Measurements from ENCODE around the gene RBFOX2.

Gene RBFOX2

DNA sequence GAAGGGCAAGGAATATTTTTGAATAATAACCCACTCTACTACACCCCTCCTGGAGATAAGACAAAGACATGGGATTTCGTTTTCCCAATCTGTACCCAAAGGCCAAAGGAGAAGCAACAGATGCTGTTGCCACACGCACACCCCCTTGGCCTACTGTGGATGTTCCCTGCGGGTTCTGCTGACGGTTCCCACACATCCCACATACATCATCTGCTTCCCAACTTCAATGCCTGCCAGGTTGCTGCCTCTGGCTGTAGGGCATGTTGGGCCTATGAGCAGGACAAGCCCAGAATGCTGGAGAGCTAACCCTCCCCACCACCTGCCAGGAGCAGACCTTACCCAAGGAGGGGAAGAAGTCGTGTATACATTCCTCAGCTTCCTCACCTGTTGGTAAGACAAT, 13.6 kb upstream of the RBFOX2 start:
- no peak for TF ChIP-seq FOXM1 (IDR thresholded peaks at IDR 0.05; ENCODE audit: borderline replicate concordance, low read depth)
- no peak for TF ChIP-seq RAD21 (IDR thresholded peaks at IDR 0.05; ENCODE audit: low read depth)
- TF ChIP-seq TCF12 (IDR thresholded peaks at IDR 0.05; ENCODE audit: low read depth): no peak
- no peak for TF ChIP-seq TAF1 (IDR thresholded peaks at IDR 0.05; ENCODE audit: low read depth)
- TF ChIP-seq CEBPB (IDR thresholded peaks at IDR 0.05): no peak

DNA sequence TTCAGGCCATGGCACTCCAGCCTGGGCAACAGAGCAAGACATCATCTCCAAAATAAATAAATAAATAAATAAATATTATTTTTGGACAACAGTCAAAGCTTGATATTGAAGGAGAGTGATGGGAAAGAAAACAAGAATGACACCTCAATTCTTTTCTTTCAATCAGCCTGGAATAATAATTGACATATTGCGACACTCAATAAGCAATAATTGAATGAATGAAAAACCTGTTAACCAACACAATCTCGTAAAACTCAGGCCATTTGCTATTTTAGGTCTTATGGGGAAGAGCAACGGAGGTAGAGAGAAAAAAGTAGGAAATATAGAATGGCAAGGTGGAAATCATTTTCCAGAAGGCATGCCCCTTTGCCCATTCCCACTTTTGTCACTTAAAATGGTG, 10.5 kb upstream of the RBFOX2 start:
- TF ChIP-seq, protein P1, sequence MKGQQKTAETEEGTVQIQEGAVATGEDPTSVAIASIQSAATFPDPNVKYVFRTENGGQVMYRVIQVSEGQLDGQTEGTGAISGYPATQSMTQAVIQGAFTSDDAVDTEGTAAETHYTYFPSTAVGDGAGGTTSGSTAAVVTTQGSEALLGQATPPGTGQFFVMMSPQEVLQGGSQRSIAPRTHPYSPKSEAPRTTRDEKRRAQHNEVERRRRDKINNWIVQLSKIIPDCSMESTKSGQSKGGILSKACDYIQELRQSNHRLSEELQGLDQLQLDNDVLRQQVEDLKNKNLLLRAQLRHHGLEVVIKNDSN (IDR thresholded peaks at IDR 0.05): no peak
- 0 out of 2 replicates have a peak, but pooled peaks have one; percentile 27 for TF ChIP-seq CEBPB (IDR thresholded peaks at IDR 0.05)
- no peak for TF ChIP-seq EGR1 (IDR thresholded peaks at IDR 0.05)
- TF ChIP-seq EP300 (IDR thresholded peaks at IDR 0.05; ENCODE audit: borderline replicate concordance): no peak

DNA sequence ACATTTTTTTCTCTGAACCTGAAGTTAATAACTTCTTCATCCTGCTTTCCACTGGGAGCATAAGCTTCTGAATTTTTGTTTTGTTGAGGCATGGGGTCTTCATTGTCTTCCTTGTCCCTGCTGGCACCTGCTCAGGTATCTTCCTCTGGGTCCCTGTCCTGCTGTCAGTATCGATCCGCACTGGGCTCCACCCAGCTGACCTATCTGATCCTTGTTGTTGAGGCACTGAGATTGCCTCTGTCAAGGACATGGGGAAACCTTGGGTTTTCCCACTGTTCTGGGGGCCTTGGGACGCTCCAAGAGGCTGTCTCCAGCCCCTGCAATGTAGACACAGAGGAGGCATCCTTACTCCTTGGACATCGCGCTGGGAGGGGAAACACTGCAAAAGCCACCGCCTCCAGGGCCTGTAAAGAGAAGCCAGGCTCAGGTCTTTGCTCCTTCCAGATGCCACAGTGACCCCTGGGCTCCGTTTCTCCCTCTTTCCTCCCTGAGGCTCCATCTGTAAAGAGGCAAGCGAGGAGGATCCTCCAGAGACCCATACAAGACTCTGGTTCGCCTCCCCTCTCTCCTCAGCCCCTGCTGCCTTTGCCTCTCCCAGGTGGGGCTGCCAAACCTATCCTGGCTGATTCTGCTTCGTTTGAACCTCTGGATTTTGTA, 8.6 kb upstream of the RBFOX2 start:
- TF ChIP-seq TEAD4 (IDR thresholded peaks at IDR 0.05) (no peak), RAD21 (IDR thresholded peaks at IDR 0.05; ENCODE audit: low read depth) (no peak), NFIC (IDR thresholded peaks at IDR 0.05) (no peak)

DNA sequence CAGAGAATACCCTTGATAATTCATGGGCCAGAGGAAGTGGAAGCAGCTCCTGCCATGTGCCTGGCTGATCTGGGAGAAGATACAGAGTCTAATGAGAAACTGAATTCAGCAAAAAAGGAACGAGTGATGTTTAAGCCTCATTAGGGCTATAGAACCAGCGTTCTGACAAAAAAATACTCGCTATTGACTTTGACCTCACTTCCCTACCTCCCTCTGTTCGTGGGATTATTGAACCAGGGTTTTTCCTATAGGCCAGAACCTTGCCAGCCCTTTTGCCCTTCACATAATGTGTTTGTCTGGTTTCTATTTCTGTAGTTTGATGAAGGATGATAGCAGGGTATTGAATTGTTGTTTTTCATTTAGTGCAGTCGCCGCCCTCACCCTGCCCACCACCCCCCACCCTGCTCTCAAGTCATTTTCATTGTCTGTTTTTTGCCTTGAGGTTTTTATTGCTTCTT, 7.6 kb upstream of the RBFOX2 start:
- TF ChIP-seq ZBTB7A (IDR thresholded peaks at IDR 0.05; ENCODE audit: low read depth) (no peak), NFIC (IDR thresholded peaks at IDR 0.05) (no peak), EGR1 (IDR thresholded peaks at IDR 0.05) (no peak), RAD21 (IDR thresholded peaks at IDR 0.05; ENCODE audit: low read depth) (no peak), CEBPB (IDR thresholded peaks at IDR 0.05) (no peak), TEAD4 (IDR thresholded peaks at IDR 0.05) (no peak), CREB1 (IDR thresholded peaks at IDR 0.05; ENCODE audit: low read depth) (no peak), YY1 (IDR thresholded peaks at IDR 0.05; ENCODE audit: low read depth) (no peak), FOXM1 (IDR thresholded peaks at IDR 0.05; ENCODE audit: borderline replicate concordance, low read depth) (no peak), EP300 (IDR thresholded peaks at IDR 0.05; ENCODE audit: borderline replicate concordance) (no peak)
- TF ChIP-seq, protein P2, sequence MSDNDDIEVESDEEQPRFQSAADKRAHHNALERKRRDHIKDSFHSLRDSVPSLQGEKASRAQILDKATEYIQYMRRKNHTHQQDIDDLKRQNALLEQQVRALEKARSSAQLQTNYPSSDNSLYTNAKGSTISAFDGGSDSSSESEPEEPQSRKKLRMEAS (IDR thresholded peaks at IDR 0.05): no peak
- TF ChIP-seq, protein P3, sequence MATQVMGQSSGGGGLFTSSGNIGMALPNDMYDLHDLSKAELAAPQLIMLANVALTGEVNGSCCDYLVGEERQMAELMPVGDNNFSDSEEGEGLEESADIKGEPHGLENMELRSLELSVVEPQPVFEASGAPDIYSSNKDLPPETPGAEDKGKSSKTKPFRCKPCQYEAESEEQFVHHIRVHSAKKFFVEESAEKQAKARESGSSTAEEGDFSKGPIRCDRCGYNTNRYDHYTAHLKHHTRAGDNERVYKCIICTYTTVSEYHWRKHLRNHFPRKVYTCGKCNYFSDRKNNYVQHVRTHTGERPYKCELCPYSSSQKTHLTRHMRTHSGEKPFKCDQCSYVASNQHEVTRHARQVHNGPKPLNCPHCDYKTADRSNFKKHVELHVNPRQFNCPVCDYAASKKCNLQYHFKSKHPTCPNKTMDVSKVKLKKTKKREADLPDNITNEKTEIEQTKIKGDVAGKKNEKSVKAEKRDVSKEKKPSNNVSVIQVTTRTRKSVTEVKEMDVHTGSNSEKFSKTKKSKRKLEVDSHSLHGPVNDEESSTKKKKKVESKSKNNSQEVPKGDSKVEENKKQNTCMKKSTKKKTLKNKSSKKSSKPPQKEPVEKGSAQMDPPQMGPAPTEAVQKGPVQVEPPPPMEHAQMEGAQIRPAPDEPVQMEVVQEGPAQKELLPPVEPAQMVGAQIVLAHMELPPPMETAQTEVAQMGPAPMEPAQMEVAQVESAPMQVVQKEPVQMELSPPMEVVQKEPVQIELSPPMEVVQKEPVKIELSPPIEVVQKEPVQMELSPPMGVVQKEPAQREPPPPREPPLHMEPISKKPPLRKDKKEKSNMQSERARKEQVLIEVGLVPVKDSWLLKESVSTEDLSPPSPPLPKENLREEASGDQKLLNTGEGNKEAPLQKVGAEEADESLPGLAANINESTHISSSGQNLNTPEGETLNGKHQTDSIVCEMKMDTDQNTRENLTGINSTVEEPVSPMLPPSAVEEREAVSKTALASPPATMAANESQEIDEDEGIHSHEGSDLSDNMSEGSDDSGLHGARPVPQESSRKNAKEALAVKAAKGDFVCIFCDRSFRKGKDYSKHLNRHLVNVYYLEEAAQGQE (IDR thresholded peaks at IDR 0.05; ENCODE audit: low read depth): no peak
- TF ChIP-seq, protein P1 (IDR thresholded peaks at IDR 0.05): no peak

DNA sequence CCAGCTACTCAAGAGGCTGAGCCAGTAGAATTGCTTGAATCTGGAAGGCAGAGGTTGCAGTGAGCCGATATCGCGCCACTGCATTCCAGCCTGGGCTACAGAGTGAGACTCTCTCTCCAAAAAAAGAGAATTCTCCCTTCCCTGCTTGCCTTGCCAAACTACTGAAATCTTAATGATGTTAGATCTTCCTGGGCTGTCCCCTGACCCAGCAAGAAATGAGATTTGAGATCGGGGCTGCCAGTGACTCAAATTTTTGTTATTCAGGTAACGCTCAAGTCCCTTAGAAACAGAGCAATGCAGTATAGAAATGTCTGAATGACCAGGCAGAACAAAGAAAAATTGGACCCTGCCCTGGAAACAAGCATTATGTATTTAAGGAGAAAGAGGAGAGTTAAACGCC, 4.0 kb upstream of the RBFOX2 start:
- TF ChIP-seq CREB1 (IDR thresholded peaks at IDR 0.05; ENCODE audit: low read depth): no peak
- TF ChIP-seq, protein P3 (IDR thresholded peaks at IDR 0.05; ENCODE audit: low read depth): no peak
- TF ChIP-seq, protein P2 (IDR thresholded peaks at IDR 0.05): no peak
- no peak for TF ChIP-seq NFIC (IDR thresholded peaks at IDR 0.05)
- TF ChIP-seq ZBTB7A (IDR thresholded peaks at IDR 0.05; ENCODE audit: low read depth): no peak
- TF ChIP-seq CEBPB (IDR thresholded peaks at IDR 0.05): no peak

DNA sequence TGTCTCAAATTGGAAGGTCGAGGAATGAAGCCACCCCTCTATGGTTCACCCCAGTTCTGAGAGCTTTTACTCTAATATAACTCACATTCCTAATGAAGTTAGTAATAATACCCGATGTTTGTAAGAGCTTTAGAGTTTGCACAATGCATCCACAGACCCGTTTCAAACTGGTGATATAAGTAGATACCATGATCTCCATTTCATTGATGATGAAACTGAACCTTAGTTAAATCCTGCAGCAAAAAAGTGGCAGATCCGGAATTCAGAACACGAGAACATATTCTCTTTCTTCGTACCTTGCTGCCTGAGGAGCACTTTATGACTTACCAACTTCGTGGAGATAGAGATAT, 757 bp upstream of the RBFOX2 start:
- no peak for TF ChIP-seq RAD21 (IDR thresholded peaks at IDR 0.05; ENCODE audit: low read depth)
- no peak for TF ChIP-seq CREB1 (IDR thresholded peaks at IDR 0.05; ENCODE audit: low read depth)
- TF ChIP-seq TAF1 (IDR thresholded peaks at IDR 0.05; ENCODE audit: low read depth): no peak
- TF ChIP-seq EGR1 (IDR thresholded peaks at IDR 0.05): no peak
- TF ChIP-seq CEBPB (IDR thresholded peaks at IDR 0.05): no peak
- TF ChIP-seq, protein P3 (IDR thresholded peaks at IDR 0.05; ENCODE audit: low read depth): no peak
- TF ChIP-seq YY1 (IDR thresholded peaks at IDR 0.05; ENCODE audit: low read depth): no peak
- no peak for TF ChIP-seq FOXM1 (IDR thresholded peaks at IDR 0.05; ENCODE audit: borderline replicate concordance, low read depth)
- no peak for TF ChIP-seq EP300 (IDR thresholded peaks at IDR 0.05; ENCODE audit: borderline replicate concordance)

Data from Ishikawa (cell line).